Upper lobe of right lung (tissue), 1 donor: ENCODE measurements around the gene IL31. TPM values are rescaled to one million over a fixed set of nuclear protein-coding genes. Genes with fewer than 3 reads are reported as not detected.

Experiments
- ATAC-seq: fragments of 200-7000 bp; cut with Tn5 transposase; one replicate; pipeline ENCODE4 v1.9.1; 2020; ENCODE audit warnings: mild to moderate bottlenecking, moderate library complexity
- DNase-seq: peaks from one replicate; pipeline ENCODE4 v3.0.0-alpha.2; 2020
- H3K27ac ChIP-seq: fragments of 200-600 bp; one replicate; pipeline ENCODE4 v1.8.0; 2022
- H3K27me3 ChIP-seq: fragments of 200-600 bp; one replicate; pipeline ENCODE4 v1.8.0; 2022; ENCODE audit warnings: mild to moderate bottlenecking
- H3K36me3 ChIP-seq: fragments of 200-600 bp; one replicate; pipeline ENCODE4 v1.8.0; 2022
- H3K4me1 ChIP-seq: fragments of 200-600 bp; one replicate; pipeline ENCODE4 v1.8.0; 2022
- H3K4me3 ChIP-seq: fragments of 200-600 bp; one replicate; pipeline ENCODE4 v1.8.0; 2022; ENCODE audit warnings: mild to moderate bottlenecking
- H3K9me3 ChIP-seq: fragments of 200-600 bp; one replicate; pipeline ENCODE4 v1.8.0; 2022
- intact Hi-C: fragments of 100-400 bp; cut with DNase I; formaldehyde crosslinking; loops from one replicate; pipeline ENCODE4 v1.11.0; 2022
- total RNA-seq: library from RNA; stranded (reverse); fragmentation: NEBNext Ultra II Directional; extraction: Animal tissue kit (Norgen Biotek cat#: 25700); gene quantifications from one replicate; pipeline ENCODE4 v1.2.1, GENCODE V29; 2021
- TF ChIP-seq, protein P1 (sequence below): fragments of 200-600 bp; IDR thresholded peaks from one replicate; pipeline ENCODE4 v1.8.0; 2022; ENCODE audit warnings: antibody characterized with exemption
- donor health status: DM: no; HTN: yes; CAD: no; lungs with severe emphysema.

Gene IL31
- total RNA-seq, 1 donor from 2014 or later: not detected

DNA sequence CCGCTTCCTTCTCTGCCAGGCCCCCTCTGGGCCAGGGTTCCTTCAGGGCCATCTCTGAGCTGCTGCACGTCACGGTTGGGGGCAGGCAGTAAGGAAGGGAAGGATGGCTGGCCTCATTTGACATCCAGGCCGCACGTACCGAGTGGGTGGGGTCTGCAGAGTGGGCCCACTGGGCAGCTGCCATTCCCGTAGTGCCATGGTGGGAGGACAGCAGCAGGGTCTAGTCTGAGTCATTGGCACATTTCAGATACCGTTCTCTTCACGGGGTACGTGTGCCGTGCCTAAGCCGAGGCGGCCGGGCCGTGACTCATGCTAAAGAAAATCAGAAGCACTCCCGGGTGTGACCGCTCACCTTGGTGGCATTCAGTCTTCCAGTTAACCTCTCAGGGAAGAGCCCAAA is 43.9 kb downstream of the IL31 start:
- no peaks in the 10 kb centered on the region for H3K9me3 ChIP-seq
- DNase-seq (no peak), ATAC-seq (no peak)
- H3K4me3 ChIP-seq: no peak overlapping the region
- no peak overlapping the region for H3K27ac ChIP-seq
- H3K36me3 ChIP-seq: peaks cover 71% of the 10 kb centered on the region
- H3K4me1 ChIP-seq: peaks cover 10% of the 10 kb centered on the region
- TF ChIP-seq, protein P1, sequence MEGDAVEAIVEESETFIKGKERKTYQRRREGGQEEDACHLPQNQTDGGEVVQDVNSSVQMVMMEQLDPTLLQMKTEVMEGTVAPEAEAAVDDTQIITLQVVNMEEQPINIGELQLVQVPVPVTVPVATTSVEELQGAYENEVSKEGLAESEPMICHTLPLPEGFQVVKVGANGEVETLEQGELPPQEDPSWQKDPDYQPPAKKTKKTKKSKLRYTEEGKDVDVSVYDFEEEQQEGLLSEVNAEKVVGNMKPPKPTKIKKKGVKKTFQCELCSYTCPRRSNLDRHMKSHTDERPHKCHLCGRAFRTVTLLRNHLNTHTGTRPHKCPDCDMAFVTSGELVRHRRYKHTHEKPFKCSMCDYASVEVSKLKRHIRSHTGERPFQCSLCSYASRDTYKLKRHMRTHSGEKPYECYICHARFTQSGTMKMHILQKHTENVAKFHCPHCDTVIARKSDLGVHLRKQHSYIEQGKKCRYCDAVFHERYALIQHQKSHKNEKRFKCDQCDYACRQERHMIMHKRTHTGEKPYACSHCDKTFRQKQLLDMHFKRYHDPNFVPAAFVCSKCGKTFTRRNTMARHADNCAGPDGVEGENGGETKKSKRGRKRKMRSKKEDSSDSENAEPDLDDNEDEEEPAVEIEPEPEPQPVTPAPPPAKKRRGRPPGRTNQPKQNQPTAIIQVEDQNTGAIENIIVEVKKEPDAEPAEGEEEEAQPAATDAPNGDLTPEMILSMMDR: no peak
- H3K27me3 ChIP-seq: no peaks in the 10 kb centered on the region
- intact Hi-C loops: no loop called here

DNA sequence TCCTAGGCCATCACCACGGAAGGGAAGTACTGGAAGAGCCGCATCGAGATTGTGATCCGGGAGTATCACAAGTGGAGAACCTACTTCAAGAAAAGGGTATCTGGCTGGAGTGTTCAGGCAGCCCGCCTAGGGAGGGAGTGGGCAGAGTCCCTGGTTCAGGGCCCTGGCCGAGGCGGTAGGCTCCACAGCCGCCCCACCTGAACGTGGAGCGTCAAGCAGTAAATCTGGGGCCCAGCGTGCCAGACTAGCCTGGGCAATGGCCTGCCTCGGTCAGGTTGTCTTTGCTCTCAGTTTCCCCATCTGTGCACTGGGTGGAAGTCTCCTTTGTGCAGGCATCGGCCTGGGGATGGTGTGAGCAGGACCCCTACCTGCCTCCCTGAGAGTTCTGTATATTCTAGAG is 44.9 kb downstream of the IL31 start:
- DNase-seq: no peak
- Histone ChIP-seq H3K9me3 (no peaks in the 10 kb centered on the region), H3K36me3 (peaks cover 68% of the 10 kb centered on the region), H3K4me3 (no peak overlapping the region), H3K4me1 (peaks cover 15% of the 10 kb centered on the region), H3K27ac (no peak overlapping the region), H3K27me3 (no peaks in the 10 kb centered on the region)
- intact Hi-C loops: no loop called here
- ATAC-seq: no peak
- TF ChIP-seq, protein P1: no peak

DNA sequence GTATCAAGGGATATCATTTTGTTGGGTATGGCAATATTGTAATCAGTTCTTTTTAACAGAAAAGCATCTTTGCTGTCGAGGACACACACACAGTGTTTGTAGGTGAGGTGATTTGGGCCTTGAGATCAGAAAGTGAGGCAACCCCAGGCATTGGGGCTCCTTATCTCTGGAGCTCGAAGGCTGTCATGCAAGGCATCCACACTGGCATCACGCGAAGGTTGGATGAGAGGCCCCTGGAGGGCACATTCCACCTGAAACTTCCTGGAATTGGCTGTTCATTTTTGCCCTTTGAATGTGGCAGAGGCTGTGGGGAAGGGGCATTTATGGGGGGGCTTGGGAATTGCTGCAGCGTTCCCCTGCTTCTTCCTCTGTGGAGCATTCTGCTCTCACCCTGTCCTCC is 45.5 kb downstream of the IL31 start:
- no peaks in the 10 kb centered on the region for H3K27me3 ChIP-seq
- no peak overlapping the region for H3K4me3 ChIP-seq
- H3K4me1 ChIP-seq: peaks cover 17% of the 10 kb centered on the region
- no peak overlapping the region for H3K27ac ChIP-seq
- ATAC-seq (no peak), DNase-seq (no peak)
- peaks cover 63% of the 10 kb centered on the region for H3K36me3 ChIP-seq
- TF ChIP-seq, protein P1: no peak
- H3K9me3 ChIP-seq: no peaks in the 10 kb centered on the region
- intact Hi-C loops: no loop called here

DNA sequence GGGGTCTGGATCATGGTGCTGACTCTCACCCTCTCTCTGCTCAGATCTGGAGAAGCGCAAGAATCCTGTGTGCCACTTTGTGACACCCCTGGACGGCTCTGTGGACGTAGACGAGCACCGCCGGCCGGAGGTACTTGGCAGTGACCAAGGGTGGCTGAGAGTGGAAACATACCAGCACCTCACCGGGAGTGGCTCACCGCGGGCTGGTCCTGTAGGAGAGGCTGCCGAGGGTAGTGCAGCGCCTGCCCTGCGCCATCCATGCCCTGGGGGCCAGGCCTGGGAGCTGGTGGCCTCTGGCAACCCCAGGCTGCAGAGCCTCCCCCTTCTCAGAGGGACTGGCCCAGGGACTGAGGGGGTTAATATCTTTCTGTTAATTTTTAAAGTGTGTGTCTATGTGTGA is 46.2 kb downstream of the IL31 start:
- H3K27ac ChIP-seq: no peak overlapping the region
- intact Hi-C loops: no loop called here
- H3K36me3 ChIP-seq: peaks cover 57% of the 10 kb centered on the region

DNA sequence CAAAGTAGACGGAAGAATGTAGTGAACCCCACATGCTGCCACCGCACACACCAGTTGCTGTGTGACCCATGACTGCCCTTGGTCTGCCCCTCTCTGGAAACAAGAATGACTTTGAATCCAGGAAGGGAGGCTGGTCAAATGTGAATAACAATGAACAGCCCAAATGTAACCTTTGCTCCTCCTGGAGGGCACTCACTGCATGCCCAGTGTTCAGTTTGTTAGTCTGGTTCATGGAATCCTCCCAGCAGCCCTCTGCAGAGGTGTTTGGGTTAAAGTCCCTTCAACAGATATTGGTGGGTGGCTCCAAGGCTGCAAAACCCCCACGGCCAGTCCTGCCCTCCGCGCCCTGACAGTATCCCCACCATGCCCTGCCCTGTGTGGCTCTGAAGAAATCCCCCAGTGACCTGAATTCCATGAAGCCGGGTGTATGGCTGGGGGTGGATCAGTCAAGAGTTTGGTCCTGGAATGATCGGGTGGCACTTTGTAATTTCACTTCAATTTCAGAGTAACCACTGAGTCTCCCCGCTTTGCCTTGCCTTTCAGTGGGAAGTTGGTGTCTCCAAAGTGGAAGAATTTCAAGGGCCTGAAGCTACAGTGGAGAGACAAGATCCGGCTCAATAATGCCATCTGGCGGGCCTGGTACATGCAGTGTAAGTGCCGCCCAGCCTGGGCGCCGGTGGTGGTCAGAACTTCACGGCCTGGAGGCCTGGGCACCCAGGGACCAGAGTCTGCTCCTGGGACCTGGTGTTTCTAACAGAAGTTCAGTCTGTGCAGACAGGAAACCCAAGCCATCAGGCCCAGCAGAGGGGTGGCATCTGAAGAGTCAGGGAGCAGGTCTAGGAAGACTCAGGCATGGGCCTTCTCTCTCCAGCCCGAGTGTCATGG is 47.1 kb downstream of the IL31 start:
- H3K4me3 ChIP-seq: no peak overlapping the region
- peaks cover 27% of the 10 kb centered on the region for H3K4me1 ChIP-seq
- TF ChIP-seq, protein P1: no peak
- ATAC-seq (no peak), DNase-seq (no peak)
- peaks cover 48% of the 10 kb centered on the region for H3K36me3 ChIP-seq
- no peaks in the 10 kb centered on the region for H3K9me3 ChIP-seq
- no peaks in the 10 kb centered on the region for H3K27me3 ChIP-seq
- intact Hi-C loops: no loop called here
- H3K27ac ChIP-seq: no peak overlapping the region

More for the DNA sequence above, 46.2 kb downstream of the IL31 start:
- ATAC-seq: no peak
- H3K27me3 ChIP-seq: no peaks in the 10 kb centered on the region
- H3K9me3 ChIP-seq: no peaks in the 10 kb centered on the region
- H3K4me3 ChIP-seq: no peak overlapping the region
- no peak for DNase-seq
- TF ChIP-seq, protein P1: no peak
- peaks cover 23% of the 10 kb centered on the region for H3K4me1 ChIP-seq
